GM12801 (cell line): ENCODE measurements around the gene SULF2.

ENCODE experiments used
- CTCF ChIP-seq: IDR thresholded peaks from one replicate; pipeline ENCODE4 v1.5.1; 2011; ENCODE audit warnings: control low read depth; ENCODE audit not compliant: insufficient read length; ENCODE audit errors: extremely low read depth

SULF2 gene

GRCh38 chr20:47727909-47728361 lies 57.3 kb downstream of the SULF2 start:
- no peak for TF ChIP-seq CTCF

- TF ChIP-seq CTCF = no peak
Observed at GRCh38 chr20:47727170-47727880, 58.0 kb downstream of the SULF2 start.

GRCh38 chr20:47726632-47727031 lies 58.6 kb downstream of the SULF2 start:
- TF ChIP-seq CTCF = no peak

- TF ChIP-seq CTCF = no peak
Observed at GRCh38 chr20:47725248-47725973, 59.9 kb downstream of the SULF2 start.

GRCh38 chr20:47724910-47725247 lies 60.4 kb downstream of the SULF2 start:
- no peak for TF ChIP-seq CTCF

- TF ChIP-seq CTCF = no peak
Observed at GRCh38 chr20:47724396-47724795, 60.9 kb downstream of the SULF2 start.

- no peak for TF ChIP-seq CTCF
Observed at GRCh38 chr20:47723322-47723721, 62.0 kb downstream of the SULF2 start.
